Stimulated activated CD4-positive, alpha-beta T cell treated with anti-CD3 and anti-CD28 coated beads, Interleukin-1b, Interleukin-23, amount 100 ng/mL, for 24 hours (primary cell): ENCODE measurements around the gene TNRC6A.
"Not testable (repeated sequence)": the region's sequence is repeated elsewhere in the genome, so short reads cannot be mapped to it uniquely, and the experiment has no call there.

ENCODE experiments used
- DNase-seq, 4 experiments: peaks; one replicate each; pipeline ENCODE4 v3.0.0-alpha.2; 2020; ENCODE audit warnings: low read depth in 4 of 4, low spot score in 1 of 4

The TNRC6A gene

DNA sequence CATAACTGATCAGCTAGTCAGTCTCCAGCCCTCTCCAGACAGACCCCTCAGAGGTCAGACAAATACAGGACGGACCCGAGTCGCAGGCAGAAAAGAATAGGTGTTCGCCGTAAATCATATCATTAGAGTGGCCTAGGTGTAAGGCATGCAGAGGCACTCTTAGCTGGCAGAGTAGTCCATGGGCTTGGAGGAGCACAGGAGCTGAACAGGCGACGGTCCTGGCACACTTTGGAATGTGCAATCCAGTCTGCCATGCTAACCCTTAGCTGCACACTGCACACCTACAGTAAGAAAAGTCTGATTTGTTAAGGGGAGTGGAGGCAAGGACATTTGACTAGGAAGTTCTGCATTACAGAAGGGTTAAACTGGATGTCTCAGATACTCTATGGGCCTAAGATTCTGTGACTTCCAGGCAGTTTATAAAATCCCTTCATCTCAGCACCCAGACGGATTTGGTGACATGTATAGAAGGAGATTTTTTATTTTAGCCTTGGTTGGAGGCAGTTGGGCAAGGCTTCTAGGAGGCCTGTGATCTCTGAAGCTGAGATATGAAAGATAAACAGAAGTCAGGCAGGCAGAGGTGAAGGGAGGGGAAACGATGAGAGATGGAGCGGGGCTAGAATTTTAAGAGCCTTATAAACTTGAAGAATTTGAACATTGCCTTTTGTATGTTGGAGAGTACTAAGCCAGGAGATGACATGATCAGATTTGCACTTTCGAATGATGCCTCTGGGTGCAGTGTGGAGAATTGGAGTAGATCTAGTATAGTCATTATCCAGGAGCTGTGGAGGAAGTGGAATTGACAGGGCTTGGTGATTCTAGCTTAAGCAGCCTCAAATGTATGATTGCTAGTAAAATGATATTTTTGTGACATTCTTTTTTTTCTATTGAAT is 81.7 kb downstream of the TNRC6A start:
- DNase-seq: no peak

- DNase-seq: not testable (repeated sequence)
Observed at GRCh38 chr16:24812813-24813212, 83.4 kb downstream of the TNRC6A start.

- DNase-seq: no peak
Observed at GRCh38 chr16:24815021-24815420, 85.6 kb downstream of the TNRC6A start.

DNA sequence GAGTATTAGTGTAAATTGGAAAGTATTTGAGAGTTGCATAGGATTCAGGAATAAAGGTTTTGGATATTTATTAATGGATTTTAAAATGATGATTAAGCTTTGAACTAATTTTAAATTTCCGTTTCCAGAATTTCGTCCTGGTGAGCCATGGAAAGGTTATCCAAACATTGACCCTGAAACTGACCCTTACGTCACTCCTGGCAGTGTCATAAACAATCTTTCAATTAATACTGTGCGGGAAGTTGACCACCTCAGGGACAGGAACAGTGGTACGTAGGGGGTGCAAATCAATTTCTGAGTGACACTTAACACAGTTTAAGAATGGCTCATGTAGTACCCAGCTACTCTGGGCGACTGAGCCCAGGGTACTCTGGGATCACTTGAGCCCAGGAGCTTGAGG is 87.2 kb downstream of the TNRC6A start:
- DNase-seq: no peak

- DNase-seq: no peak
Observed at GRCh38 chr16:24819462-24820040, 90.1 kb downstream of the TNRC6A start.

DNA sequence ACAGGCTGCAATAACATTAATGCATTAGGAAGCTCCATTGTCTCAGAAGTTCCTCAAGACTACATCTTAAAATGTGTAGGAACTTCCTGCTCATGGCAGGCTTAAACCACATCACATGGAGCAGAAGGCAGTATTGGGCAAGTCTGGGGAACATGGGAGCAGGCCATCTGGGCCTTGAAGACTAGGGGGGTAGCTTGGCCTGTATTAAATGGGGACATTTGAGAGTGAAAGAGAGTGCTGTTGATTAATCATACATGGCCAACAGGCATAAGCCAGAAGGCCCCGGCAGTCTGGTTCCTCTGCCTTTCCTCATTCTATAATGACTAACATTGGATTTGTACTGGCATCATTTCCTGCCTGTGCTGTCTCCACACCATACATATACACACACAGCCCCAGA is 91.1 kb downstream of the TNRC6A start:
- no peak for DNase-seq

DNA sequence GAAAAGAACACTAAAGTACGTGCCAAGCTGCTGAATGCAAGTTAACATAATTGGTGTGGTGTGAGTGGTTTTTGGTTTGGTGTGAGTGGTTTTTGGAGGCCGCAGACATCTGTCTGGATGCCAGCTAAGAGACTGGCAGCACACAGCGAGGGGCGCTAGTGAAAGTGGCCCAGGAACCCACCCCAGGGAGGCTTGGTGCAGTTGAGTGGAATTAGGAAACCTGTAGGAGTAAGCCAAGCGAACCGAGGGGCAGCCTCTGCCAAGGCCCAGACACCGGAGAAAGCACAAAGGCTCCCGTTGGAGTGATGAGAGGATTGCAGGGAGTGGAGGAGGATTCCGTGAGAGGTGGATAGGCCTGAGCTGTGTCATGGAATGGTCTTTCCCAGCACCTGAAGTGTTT is 91.7 kb downstream of the TNRC6A start:
- DNase-seq: no peak

- DNase-seq: no peak
Observed at GRCh38 chr16:24822542-24822941, 93.1 kb downstream of the TNRC6A start.

- no peak for DNase-seq
Observed at GRCh38 chr16:24822974-24823373, 93.5 kb downstream of the TNRC6A start.

GRCh38 chr16:24825696-24826095 is 96.2 kb downstream of the TNRC6A start:
- no peak for DNase-seq

GRCh38 chr16:24826096-24826690 is 96.7 kb downstream of the TNRC6A start:
- no peak for DNase-seq

- no peak for DNase-seq
Observed at GRCh38 chr16:24826817-24827566, 97.5 kb downstream of the TNRC6A start.

- DNase-seq: no peak
Observed at GRCh38 chr16:24829153-24829552, 99.7 kb downstream of the TNRC6A start.

DNA sequence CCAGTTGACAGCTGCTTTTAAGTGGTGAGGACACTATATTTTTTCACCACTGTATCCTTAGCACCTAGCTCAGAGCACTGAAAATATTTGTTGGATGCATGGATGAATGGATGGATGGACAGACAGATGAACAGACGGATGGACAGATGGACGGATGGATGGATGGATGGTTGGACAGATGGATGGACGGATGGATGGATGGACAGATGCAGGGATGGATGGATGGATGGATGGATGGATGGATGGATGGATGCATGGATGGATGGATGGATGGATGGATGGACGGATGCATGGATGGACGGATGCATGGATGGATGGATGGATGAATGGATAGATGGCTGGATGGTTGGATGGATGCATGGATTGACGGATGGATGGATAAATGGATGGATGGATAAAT is 103.9 kb downstream of the TNRC6A start:
- DNase-seq: no peak

DNA sequence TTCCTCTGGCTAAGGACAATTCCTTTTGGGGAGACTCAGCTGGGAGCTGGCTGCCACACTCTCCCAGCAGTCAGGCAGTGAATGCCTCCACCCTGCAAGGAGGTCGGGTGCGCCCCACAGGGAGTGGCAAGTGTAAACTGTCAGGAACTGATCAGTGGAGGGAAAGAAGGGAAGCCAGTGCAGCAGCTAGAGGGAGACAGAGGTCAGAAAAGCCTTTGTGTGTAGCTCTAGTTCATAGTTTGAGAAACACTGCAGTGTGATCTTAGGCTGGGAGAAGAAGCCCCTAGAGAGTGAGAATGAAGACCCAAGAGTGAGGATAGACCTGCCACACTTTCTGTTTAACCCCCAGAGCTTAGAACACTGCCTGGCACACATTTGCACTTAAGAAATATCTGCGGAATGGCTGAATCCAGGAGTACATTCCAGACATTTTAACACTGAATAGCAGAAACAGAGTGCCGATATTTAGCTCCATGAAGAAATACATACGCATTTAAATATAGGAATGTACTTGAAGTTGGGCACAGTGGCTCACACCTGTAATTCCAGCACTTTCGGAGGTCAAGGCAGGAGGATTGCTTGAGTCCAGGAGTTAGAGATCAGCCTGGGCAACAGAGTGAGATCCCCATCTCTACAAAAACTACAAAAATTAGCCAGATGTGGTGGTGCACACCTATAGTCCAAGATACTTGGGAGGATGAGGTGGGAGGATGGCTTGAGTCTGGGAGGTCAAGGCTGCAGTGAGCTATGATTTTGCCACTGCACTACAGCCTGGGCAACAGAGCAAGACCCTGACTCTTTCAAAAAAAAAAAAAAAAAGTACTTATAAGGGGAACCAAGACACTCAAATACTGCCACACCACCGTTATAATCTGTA is 105.2 kb downstream of the TNRC6A start:
- DNase-seq: no peak

GRCh38 chr16:24836836-24837235 is 107.4 kb downstream of the TNRC6A start:
- no peak for DNase-seq

- no peak for DNase-seq
Observed at GRCh38 chr16:24837969-24838368, 108.5 kb downstream of the TNRC6A start.

- DNase-seq: no peak
Observed at GRCh38 chr16:24838554-24839266, 109.3 kb downstream of the TNRC6A start.

GRCh38 chr16:24839347-24839972 is 110.0 kb downstream of the TNRC6A start:
- DNase-seq: no peak

GRCh38 chr16:24841291-24841690 is 111.8 kb downstream of the TNRC6A start:
- DNase-seq: no peak
